ENCODE measurements around the gene TLDC2. TPM values are rescaled to one million over a fixed set of nuclear protein-coding genes. Genes with fewer than 3 reads are reported as not detected.
A peak's percentile ranks its signal among the peaks of the same experiment; 100 is the strongest.

TLDC2 gene
- total RNA-seq (2014; rRNA removed; shearing (Covaris generic); ENCODE audit: low replicate concordance): 0.69 TPM in 1 of 2 replicates, not detected in the other

- Histone ChIP-seq H3K79me2 (ENCODE audit: low read length) (no peaks in the 10 kb centered on the region), H3K4me1 (ENCODE audit: low read length) (no peaks in the 10 kb centered on the region), H4K20me1 (ENCODE audit: insufficient read depth, low read depth, low read length) (no peaks in the 10 kb centered on the region), H3K4me2 (ENCODE audit: low read depth, low read length, poor library complexity, severe bottlenecking) (no peak within 1 kb of the TSS), H3K36me3 (ENCODE audit: insufficient read depth, low read length) (no peaks in the 10 kb centered on the region), H3K27ac (ENCODE audit: low read length) (no peak within 1 kb of the TSS), H3K4me3 (ENCODE audit: low read length) (no peak within 1 kb of the TSS), H3K27me3 (ENCODE audit: low read length) (no peaks in the 10 kb centered on the region), H3K9me2 (replicated peaks; ENCODE audit: insufficient read depth, low read length) (no peaks in the 10 kb centered on the region), H3K9ac (ENCODE audit: low read length) (no peak within 1 kb of the TSS), H3K9me3 (ENCODE audit: low read length) (no peaks in the 10 kb centered on the region), H2AFZ (ENCODE audit: low read length) (no peak within 1 kb of the TSS)
- DNase-seq: no peak
Measured at GRCh38 chr20:36875702-36876472, at the start of gene TLDC2. Gene TLDC2 (plus strand): TSS chr20:36876138. CDS start chr20:36876175, 37 bp downstream.

GRCh38 chr20:36826554-36827244, 49.2 kb upstream of the TLDC2 start:
- DNase-seq: no peak
- Histone ChIP-seq H3K36me3 (ENCODE audit: insufficient read depth, low read length) (peaks cover 28% of the 10 kb centered on the region), H3K79me2 (ENCODE audit: low read length) (peaks cover 45% of the 10 kb centered on the region), H3K27me3 (ENCODE audit: low read length) (no peaks in the 10 kb centered on the region), H3K4me1 (ENCODE audit: low read length) (peaks cover 9% of the 10 kb centered on the region), H3K27ac (ENCODE audit: low read length) (no peak overlapping the region), H3K4me2 (ENCODE audit: low read depth, low read length, poor library complexity, severe bottlenecking) (no peak overlapping the region), H3K9ac (ENCODE audit: low read length) (no peak overlapping the region), H3K9me3 (ENCODE audit: low read length) (no peaks in the 10 kb centered on the region), H3K9me2 (replicated peaks; ENCODE audit: insufficient read depth, low read length) (no peaks in the 10 kb centered on the region), H4K20me1 (ENCODE audit: insufficient read depth, low read depth, low read length) (0 out of 2 replicates have a peak, but pooled peaks cover 3% of the 10 kb centered on the region), H3K4me3 (ENCODE audit: low read length) (no peak overlapping the region), H2AFZ (ENCODE audit: low read length) (no peak overlapping the region)

GRCh38 chr20:36827541-36828279, 48.2 kb upstream of the TLDC2 start:
- Histone ChIP-seq H3K27ac (ENCODE audit: low read length) (no peak overlapping the region), H3K4me3 (ENCODE audit: low read length) (no peak overlapping the region), H3K9me3 (ENCODE audit: low read length) (no peaks in the 10 kb centered on the region), H3K4me2 (ENCODE audit: low read depth, low read length, poor library complexity, severe bottlenecking) (no peak overlapping the region), H2AFZ (ENCODE audit: low read length) (no peak overlapping the region), H3K9me2 (replicated peaks; ENCODE audit: insufficient read depth, low read length) (no peaks in the 10 kb centered on the region), H3K27me3 (ENCODE audit: low read length) (no peaks in the 10 kb centered on the region), H3K79me2 (ENCODE audit: low read length) (peaks cover 49% of the 10 kb centered on the region), H4K20me1 (ENCODE audit: insufficient read depth, low read depth, low read length) (peaks cover 6% of the 10 kb centered on the region; the same call in 1 of the 2 replicates), H3K36me3 (ENCODE audit: insufficient read depth, low read length) (peaks cover 33% of the 10 kb centered on the region), H3K4me1 (ENCODE audit: low read length) (no peaks in the 10 kb centered on the region), H3K9ac (ENCODE audit: low read length) (no peak overlapping the region)
- DNase-seq: no peak

GRCh38 chr20:36830791-36831691, 44.9 kb upstream of the TLDC2 start:
- Histone ChIP-seq H3K4me2 (ENCODE audit: low read depth, low read length, poor library complexity, severe bottlenecking) (no peak overlapping the region), H3K9me3 (ENCODE audit: low read length) (no peaks in the 10 kb centered on the region), H2AFZ (ENCODE audit: low read length) (no peak overlapping the region), H3K36me3 (ENCODE audit: insufficient read depth, low read length) (peaks cover 46% of the 10 kb centered on the region), H3K4me3 (ENCODE audit: low read length) (no peak overlapping the region), H4K20me1 (ENCODE audit: insufficient read depth, low read depth, low read length) (peaks cover 6% of the 10 kb centered on the region; the same call in 1 of the 2 replicates), H3K79me2 (ENCODE audit: low read length) (peaks cover 62% of the 10 kb centered on the region), H3K27ac (ENCODE audit: low read length) (no peak overlapping the region), H3K4me1 (ENCODE audit: low read length) (peaks cover 19% of the 10 kb centered on the region), H3K27me3 (ENCODE audit: low read length) (no peaks in the 10 kb centered on the region), H3K9ac (ENCODE audit: low read length) (no peak overlapping the region), H3K9me2 (replicated peaks; ENCODE audit: insufficient read depth, low read length) (no peaks in the 10 kb centered on the region)
- DNase-seq: no peak

- Histone ChIP-seq H3K79me2 (ENCODE audit: low read length) (peaks cover 64% of the 10 kb centered on the region), H3K36me3 (ENCODE audit: insufficient read depth, low read length) (peaks cover 46% of the 10 kb centered on the region), H3K9me2 (replicated peaks; ENCODE audit: insufficient read depth, low read length) (no peaks in the 10 kb centered on the region), H3K9me3 (ENCODE audit: low read length) (no peaks in the 10 kb centered on the region), H3K27ac (ENCODE audit: low read length) (0 out of 2 replicates have a peak overlapping the region, but pooled peaks have one; percentile 19), H3K4me3 (ENCODE audit: low read length) (no peak overlapping the region), H3K9ac (ENCODE audit: low read length) (no peak overlapping the region), H3K4me2 (ENCODE audit: low read depth, low read length, poor library complexity, severe bottlenecking) (no peak overlapping the region), H3K4me1 (ENCODE audit: low read length) (peaks cover 35% of the 10 kb centered on the region), H3K27me3 (ENCODE audit: low read length) (no peaks in the 10 kb centered on the region), H4K20me1 (ENCODE audit: insufficient read depth, low read depth, low read length) (peaks cover 6% of the 10 kb centered on the region; the same call in 1 of the 2 replicates), H2AFZ (ENCODE audit: low read length) (no peak overlapping the region)
- DNase-seq: no peak
Measured at GRCh38 chr20:36832791-36833190, 43.1 kb upstream of the TLDC2 start.

- no peaks in the 10 kb centered on the region for H3K9me2 ChIP-seq (replicated peaks; ENCODE audit: insufficient read depth, low read length)
- H3K9me3 ChIP-seq (ENCODE audit: low read length): no peaks in the 10 kb centered on the region
- no peak overlapping the region for H3K4me3 ChIP-seq (ENCODE audit: low read length)
- H3K9ac ChIP-seq (ENCODE audit: low read length): no peak overlapping the region
- no peak for DNase-seq
- no peaks in the 10 kb centered on the region for H3K27me3 ChIP-seq (ENCODE audit: low read length)
- H3K4me2 ChIP-seq (ENCODE audit: low read depth, low read length, poor library complexity, severe bottlenecking): no peak overlapping the region
- H2AFZ ChIP-seq (ENCODE audit: low read length): no peak overlapping the region
- peaks cover 41% of the 10 kb centered on the region for H3K4me1 ChIP-seq (ENCODE audit: low read length)
- H3K27ac ChIP-seq (ENCODE audit: low read length): peak overlapping the region; percentile 91; the same call in 1 of the 2 replicates
- peaks cover 6% of the 10 kb centered on the region; the same call in 1 of the 2 replicates for H4K20me1 ChIP-seq (ENCODE audit: insufficient read depth, low read depth, low read length)
- H3K79me2 ChIP-seq (ENCODE audit: low read length): peaks cover 64% of the 10 kb centered on the region
- peaks cover 45% of the 10 kb centered on the region for H3K36me3 ChIP-seq (ENCODE audit: insufficient read depth, low read length)
Measured at GRCh38 chr20:36833275-36834020, 42.5 kb upstream of the TLDC2 start.

GRCh38 chr20:36835025-36835424, 40.9 kb upstream of the TLDC2 start:
- no peak overlapping the region for H2AFZ ChIP-seq (ENCODE audit: low read length)
- H3K9me2 ChIP-seq (replicated peaks; ENCODE audit: insufficient read depth, low read length): no peaks in the 10 kb centered on the region
- peaks cover 71% of the 10 kb centered on the region for H3K79me2 ChIP-seq (ENCODE audit: low read length)
- H3K27me3 ChIP-seq (ENCODE audit: low read length): no peaks in the 10 kb centered on the region
- no peaks in the 10 kb centered on the region for H3K9me3 ChIP-seq (ENCODE audit: low read length)
- peaks cover 42% of the 10 kb centered on the region for H3K36me3 ChIP-seq (ENCODE audit: insufficient read depth, low read length)
- H3K4me2 ChIP-seq (ENCODE audit: low read depth, low read length, poor library complexity, severe bottlenecking): peak overlapping the region; percentile 68
- H3K4me1 ChIP-seq (ENCODE audit: low read length): peaks cover 54% of the 10 kb centered on the region
- peak overlapping the region; percentile 38; the same call in 1 of the 2 replicates for H3K4me3 ChIP-seq (ENCODE audit: low read length)
- H3K9ac ChIP-seq (ENCODE audit: low read length): peak overlapping the region; percentile 73
- peaks cover 6% of the 10 kb centered on the region; the same call in 1 of the 2 replicates for H4K20me1 ChIP-seq (ENCODE audit: insufficient read depth, low read depth, low read length)
- H3K27ac ChIP-seq (ENCODE audit: low read length): peak overlapping the region; percentile 91
- no peak for DNase-seq
